UCSD-AML1 (cell line): ENCODE results near the gene COX19.
"Not testable (repeated sequence)": the region's sequence is repeated elsewhere in the genome, so short reads cannot be mapped to it uniquely, and the experiment has no call there.

Source experiments
- DNase-seq: peaks from one replicate; lab custom pipeline; 2025; ENCODE audit not compliant: unreplicated experiment; lab: John Stamatoyannopoulos, UW

Gene COX19

DNA sequence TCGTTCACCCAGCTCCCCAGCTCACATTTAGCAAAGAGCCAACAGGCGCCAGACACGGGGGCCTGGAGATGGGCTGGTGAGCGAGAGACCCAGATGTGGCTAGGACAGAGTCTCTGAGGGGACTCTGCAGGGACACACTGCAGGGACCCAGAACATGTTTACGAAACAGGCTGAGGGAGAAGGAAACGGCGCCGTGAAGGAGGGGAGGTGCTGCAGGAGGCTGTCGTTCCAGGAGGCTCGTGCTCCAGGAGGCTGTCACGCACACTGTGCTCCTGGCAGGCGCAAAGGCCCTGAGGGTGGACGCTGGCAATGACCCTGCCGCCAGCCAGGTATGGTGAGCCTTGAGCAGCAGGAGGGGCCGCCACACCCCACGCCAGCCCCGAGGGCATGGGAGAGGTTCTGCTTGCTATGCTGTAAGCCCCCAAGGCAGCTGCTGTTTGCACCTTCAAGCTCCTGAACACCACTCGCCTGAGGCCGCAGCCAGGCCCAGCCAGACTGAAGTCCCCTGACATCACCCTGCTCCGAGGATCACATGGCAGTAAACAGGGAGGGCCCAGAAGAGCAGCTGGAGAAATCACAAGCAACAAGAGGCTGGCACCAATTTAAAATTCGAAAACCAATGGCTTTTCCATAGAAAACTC lies 48.2 kb downstream of the COX19 start:
- no peak for DNase-seq

DNA sequence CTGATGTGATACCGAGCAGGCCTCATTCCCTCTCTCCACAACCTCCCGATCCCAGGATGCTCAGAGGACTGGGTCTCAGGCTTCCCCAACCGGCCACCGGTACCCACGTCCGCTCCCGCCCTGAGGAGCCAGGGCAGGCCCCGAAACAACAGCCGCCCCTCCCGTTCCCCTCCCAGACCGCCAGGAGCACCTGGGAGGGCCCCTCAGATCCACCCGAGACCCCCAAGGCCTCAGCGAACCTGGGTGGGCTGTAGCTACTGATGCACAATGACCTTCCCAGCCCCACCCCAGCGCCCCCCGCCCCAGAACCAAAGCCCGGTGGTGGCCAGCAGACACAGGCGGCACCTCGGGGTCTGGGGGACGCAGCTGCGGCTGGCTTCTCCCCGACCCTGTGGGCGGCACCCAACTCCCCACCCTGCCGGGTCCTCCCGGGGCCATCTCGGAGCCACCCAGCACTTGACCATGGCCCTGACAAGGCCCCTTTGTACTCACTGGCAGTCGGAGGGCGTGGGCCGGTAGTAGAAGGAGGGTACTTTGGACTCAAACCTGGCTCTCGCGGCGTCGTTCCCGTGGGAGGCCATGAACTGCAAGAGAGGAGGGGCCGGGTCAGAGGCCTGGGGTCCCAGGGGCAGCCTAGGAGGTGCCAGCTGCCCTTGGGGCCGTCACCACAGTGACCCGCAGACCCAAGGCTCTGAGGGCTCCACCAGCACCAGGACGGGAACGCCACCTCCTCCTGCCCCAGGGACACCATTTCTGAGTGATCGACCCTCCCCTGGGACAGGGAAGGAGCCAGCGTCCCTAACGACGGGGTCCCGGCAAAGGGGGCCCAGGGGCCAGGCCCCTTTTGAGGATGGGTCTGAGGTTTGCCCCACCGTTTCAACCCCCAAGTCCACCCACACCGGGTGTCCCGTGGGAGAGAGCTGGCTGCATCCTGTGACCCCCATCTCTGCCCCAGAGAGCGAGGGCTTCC lies 49.0 kb downstream of the COX19 start:
- DNase-seq: no peak

DNA sequence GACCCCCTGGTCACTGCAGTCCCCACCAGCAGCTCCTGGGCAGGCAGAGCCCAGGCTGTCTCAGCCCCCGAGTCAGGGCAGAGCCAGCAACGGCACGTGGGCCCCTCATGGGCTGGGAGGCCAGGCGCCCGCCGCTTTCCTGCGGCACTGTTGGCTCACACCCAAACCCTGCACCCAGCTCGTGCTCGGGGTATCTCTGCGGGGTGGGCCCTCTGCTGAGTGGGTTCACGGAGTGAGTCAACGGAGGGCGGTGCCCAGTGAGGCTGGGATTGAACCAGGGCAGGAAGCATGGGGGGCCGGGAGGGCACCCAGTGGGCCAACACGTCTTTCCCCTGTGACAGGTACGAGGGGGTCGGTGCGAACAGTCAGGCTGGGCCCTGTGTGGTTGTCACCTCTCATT lies 49.7 kb downstream of the COX19 start:
- no peak for DNase-seq

DNA sequence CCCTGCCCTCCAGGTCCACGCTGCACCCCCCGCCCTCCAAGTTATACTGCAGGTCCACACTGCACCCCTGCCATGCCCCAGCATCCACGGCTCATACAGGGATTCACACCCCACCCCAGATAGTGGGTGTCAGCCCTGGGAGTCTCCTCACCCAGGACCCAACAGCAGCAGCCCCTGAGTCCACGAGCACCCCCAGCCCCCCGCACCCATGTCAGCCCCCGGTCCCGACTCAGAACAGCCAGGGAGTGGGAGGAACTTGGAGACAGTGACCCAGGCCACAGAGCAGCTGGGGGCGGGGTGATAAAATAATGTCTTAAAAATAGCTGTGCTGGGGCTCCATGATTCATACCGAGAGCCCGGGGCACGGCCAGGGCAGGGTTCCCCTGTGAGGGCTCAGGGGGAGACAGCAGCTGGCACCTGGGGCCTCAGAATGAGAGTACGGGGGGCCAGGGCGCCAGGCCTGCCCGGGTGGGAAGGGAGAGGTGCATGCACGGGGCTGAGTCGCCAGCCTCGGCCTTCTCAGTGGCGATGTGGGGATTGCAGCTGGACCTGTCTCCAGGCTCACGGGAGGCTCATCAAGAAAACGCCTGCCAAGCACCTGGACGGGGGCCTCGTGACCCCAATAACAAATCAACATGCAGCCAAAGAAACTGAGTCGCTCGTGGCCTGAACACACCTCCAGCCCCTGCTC lies 50.7 kb downstream of the COX19 start:
- DNase-seq: peak; percentile 16

DNA sequence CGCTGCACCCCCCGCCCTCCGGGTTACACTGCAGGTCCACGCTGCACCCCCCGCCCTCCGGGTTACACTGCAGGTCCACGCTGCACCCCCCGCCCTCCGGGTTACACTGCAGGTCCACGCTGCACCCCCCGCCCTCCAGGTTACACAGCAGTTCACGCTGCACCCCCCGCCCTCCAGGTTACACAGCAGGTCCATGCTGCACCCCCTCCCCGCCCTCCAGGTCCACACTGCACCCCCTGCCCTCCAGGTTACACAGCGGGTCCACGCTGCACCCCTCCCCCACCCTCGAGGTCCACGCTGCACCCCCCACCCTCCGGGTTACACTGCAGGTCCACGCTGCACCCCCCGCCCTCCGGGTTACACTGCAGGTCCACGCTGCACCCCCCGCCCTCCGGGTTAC lies 51.3 kb downstream of the COX19 start:
- DNase-seq: not testable (repeated sequence)

DNA sequence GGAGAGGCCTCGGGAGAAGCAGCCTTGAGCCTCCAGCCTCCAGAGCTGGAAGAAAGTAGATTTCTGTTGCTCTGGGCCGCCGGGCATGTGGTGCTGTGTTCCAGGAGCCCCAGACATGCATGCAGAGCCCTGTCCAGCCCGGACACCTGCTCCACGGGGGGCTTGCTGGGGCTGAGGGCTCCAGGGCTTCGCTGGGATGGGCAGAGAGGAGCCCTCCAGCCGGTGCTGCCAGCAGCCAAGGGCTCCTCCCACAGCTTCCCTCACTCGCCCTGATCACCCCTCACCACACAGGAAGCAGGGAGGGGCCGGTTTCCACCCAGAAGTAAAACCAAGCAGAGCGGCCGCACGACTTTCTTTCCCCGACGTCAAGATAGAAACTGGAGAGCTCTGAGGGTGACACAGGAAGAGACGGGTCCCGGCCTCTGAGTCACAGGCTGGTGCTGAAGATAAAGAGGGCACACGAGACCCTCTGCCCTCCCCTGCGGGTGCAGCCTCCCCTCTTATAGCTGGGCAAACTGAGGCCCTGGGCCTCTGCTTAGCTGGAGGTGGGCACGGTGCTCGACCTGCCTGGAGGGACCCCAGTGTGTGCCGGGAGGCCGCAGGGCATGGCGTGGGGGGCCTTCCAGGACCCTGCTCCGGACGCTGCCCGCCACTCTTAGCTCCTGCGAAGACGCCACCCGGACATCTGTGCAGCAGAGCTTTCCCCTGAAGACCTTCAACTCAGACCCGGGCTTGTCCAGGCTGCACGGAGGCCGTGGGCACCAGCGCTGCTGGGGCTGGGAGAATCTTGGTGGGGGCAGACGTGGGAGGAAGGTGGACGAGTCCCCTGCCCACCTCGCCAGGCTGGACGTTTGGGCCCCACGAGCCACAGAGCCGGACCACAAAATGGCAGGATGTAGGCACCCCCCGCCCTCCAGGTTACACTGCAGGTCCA lies 52.0 kb downstream of the COX19 start:
- DNase-seq: peak; percentile 83

DNA sequence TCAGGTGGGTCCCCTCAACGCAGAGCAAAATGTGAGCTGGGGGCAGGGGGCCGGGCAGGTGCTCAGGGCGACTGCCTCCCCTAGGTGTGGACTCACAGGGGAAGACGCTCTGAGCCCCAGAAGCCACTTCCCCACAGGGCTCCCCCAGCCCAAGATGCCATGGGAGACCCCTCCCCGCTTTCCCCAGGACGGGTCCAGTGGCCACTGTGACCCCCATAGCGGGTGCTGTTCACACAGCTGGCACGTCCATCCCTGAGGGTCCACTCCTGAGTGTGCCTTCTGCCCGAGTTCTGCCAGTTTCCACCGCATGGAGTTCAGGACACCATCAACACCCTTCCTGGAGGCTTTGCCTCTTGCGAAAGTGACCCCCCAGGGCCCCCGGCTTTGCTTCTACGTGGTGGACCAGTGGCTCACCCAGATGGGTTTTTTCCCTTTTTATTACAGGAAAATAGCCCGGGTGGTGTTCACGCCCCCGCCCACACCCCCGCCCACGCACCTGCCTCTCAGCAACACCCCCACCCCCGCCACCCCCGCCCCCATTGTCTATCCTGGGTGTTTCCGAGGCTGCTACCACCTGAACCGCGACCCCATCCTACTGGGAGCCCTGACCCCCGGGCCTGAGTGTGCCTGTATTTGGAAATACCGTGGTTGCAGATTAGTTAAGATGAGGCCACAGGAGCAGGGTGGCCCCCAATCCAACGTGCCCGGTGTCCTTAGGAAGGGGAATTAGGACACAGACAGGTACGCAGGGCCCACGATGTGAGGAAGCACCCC lies 52.8 kb downstream of the COX19 start:
- DNase-seq: no peak

DNA sequence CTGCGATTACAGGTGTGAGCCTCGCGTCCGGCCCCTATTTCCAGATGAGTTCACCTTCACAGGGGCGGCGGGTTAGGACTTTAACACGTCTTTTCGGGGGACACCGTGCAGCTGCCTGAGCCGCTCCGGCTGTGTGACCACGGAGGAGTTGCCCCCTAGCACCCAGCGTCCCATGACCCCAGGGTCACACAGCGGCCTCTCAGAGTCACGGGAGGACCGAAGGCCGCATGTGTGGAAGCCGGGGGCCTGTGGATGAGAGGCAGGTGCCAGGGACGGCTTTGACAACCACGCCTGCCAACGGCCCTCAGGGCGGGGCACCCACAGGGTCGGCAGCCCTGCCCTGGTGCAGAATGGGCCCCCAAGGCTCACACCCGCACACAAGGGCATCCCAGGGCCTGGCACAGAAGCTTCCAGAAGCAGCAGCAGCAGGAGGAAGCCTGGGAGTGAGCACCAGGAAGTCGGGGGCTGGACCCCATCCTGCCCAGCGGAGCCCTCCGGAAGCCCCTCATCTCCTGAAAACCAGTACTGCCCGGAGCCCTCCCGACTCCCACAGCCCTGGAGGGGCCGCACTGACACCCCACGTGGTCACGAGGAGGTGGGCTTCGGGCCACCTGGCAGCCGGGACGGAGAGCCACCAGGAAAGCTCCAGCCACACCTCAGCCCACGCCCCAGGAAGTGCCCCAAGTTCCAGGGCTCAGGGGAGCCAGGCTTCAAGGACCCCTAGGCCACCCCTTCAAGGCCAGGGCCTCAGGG lies 53.6 kb downstream of the COX19 start:
- peak; percentile 34 for DNase-seq

DNA sequence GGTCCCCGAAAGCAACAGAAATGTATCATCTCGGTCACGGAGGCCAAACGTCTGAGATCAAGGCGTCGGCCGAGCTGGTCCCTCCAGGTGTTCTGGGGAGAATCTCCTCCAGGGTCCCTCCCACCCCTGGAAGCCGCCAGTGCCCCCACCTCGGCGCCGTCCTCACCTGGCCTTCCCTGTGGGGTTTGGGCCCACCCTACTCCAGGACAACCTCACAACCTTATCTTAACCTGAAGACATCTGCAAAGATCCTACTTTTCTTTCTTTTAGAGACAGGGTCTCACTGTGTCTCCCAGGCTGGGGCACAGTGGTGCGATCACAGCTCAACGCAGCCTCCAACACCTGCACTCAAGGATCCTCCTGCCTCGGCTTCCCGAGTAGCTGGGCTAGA lies 54.3 kb downstream of the COX19 start:
- no peak for DNase-seq

DNA sequence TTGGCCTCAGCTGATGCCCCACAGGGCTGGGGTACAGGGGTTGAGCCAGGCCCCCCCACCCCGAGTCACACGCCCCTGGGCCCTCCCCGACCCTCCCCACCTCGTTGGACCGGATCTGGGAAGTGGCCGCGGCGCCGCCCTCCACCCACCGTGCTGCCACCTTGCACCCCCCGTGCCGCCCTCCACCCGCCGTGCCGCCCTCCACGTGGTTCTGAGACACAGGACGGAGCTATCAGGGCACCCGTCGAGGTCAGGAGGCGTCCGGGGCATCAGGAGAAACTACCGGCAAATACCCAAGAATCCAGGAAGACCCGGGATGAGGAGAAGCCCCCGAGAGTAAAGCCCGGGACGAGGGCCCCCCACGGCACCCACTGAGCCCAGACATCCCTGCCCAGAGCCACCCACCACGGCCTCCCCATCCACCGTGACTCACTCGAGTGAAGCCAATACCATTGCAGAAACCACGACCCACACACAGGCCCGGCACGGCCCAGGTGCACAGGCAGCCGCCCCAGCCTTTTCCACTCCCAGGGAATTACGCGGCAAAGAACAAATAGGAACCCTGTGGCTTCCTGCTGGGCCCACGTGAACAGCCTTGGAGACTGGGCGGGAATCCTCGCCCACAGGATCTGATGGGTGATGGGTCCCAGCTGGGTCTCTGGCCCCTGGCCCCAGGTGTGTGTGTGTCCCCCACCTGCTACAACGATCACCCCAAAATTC lies 54.8 kb downstream of the COX19 start:
- no peak for DNase-seq

DNA sequence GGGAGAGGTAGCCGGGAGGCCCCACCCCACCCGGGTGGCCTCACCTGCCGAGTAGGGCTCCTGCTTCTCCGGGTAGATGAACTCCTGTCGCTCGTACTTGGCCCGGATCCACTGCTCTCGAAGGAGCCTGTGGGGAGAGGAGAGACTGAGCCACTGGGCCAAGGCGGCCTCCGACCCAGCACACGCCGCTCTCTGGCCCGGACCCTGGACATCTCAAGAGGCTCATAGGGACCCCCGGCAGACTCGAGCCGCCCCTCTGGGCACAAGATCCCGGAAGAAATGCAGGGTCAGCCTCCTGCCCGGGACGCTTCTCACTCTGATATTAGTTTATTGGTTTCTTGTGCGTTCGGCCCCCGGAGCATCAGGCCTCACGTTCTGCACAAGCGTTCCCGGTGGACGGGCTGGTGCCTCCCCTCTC lies 55.4 kb downstream of the COX19 start:
- no peak for DNase-seq

DNA sequence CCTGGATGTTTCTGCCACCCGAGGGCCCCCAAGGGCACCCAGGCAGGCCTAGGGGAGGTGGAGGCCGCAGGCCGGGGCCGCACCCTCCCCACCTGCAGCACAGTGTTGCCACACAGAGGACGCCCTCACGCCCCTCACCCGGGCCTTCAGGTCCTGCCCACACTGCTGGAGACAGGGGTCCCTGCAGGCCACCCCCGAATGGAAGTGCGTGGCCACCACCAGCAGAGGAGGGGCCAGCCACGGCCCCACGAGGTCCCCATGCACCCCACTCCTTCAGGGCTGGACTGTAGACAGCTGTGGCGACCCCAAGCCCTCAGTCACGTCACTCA lies 56.3 kb downstream of the COX19 start:
- DNase-seq: no peak

DNA sequence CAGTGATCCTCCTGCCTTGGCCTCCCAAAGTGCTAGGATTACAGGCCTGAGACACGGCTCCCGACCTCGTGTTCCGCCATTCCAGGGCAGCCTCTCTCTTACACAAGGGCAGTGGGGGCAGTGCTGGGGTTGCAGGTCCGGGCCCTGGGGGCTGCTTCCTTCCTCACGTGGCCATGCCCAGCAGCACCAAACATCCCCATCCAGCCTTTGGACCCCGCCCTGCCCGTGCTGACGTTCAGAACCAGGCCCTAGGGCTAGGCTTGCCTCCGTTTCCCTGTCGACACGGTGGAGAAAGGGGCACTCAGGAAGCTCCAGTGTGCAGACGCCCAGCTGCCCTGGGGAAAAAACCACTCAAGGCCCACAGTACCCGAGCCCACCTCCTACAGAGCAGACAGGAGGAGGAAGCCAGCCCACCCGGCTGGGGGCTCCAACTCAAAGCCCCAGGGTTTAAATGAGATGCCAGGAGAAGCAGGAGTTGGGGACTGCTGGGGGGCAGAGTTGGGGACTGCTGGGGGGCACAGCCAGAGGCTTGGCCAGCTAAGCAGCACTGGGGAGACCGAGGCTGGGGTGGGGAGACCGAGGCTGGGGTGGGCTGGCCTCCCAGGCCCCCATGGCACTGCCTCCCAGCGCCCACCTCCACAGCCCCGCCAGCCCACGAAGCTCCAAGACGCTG lies 56.8 kb downstream of the COX19 start:
- no peak for DNase-seq

DNA sequence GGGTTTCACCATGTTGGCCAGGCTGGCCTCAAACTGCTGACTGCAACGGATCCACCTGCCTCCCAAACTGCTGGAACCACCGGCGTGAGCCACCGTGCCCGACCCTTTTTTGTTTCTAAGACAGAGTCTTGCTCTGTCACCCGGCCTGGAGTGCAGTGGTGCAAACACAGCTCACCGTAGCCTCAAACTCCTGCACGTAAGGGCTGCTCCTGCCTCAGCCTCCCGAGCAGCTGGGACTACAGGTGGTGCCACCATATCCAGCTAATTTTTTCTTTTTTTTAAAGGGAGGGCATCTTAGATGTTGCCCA lies 57.3 kb downstream of the COX19 start:
- DNase-seq: no peak

DNA sequence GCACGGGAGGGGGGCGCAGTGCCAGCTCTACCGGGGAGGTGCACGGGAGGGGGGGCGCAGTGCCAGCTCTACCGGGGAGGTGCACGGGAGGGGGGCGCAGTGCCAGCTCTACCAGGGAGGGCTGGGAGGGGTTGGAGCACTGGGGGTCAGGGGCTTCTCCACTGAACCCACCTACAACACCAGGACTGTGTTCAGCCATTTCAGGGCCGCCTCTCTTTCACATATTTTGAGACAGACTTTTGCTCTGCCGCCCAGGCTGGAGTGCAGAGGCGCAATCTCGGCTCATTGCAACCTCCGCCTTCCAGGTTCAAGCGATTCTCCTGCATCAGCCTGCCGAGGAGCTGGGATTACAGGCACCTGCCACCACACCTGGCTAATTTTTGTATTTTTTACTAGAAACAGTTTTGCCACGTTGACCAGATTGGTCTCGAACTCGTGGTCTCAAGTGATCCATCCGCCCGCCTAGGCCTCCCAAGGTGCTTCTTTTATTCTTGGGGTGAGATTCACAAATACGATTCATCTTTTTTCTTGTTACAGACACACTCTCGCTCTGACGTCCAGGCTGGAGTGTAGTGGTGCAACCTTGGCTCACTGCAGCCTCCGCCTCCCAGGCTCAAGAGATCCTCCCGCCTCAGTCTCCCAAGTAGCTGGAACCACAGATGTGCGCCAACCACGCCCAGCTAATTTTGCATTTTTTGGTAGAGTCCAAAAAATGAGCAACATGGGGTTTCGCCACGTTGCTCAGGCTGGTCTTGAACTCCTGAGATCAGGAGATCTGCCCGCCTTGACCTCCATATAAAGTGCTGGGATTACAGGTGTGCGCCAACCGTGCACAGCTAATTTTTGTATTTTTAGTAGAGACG lies 57.9 kb downstream of the COX19 start:
- DNase-seq: no peak

DNA sequence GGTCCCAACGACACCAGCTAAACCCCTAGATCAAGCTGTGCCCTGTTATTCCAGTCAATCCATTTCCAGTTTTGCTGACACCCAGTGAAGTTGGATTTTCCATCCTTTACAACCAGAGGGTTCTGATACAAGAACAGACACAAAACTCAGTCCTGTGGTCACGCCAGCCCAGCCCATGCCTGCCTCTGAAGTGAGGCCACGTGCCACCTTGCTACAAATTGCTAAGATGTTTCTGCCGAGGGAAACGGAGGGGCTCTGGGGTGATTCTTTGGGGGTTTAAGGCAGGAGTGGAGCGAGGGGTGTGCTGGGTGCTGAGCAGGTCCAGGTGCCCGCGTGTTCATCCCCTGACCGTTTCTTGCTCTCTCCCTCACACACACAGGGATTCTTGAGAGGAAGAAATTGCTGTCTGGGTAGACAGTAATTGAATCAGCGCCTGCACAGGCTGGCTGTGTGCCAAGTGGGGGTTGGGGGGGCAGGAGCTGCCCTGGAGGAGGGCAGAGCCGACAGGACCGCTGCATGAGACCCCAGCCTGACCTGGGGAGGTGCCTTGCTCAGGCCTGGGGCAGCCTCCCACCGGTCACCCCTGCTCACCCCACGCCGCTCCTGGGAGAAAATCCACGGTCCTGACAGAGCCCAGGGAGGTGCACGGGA lies 58.9 kb downstream of the COX19 start:
- DNase-seq: no peak
